Lower leg skin (tissue), 4 donors: Measurements from ENCODE around the gene EFCAB8. TPM values are rescaled to one million over a fixed set of nuclear protein-coding genes. Genes with fewer than 3 reads are reported as not detected.

ENCODE experiments used
- DNase-seq, 2 donors: peaks; one replicate each; pipeline ENCODE4 v3.0.0-alpha.2; 2019; ENCODE audit warnings: low spot score in 2 of 2
- H3K4me3 ChIP-seq: fragments of 200-600 bp; sonication (generic); 2 replicates; pipeline ENCODE4 v1.5.1; 2017; ENCODE audit warnings: mild to moderate bottlenecking, low read depth; ENCODE audit not compliant: poor library complexity, severe bottlenecking
- POLR2A ChIP-seq, 2 donors: fragments of 450-650 bp; IDR thresholded peaks; one replicate each; pipeline ENCODE4 v1.6.1; 2016 to 2017; ENCODE audit warnings: antibody characterized with exemption in 2 of 2, mild to moderate bottlenecking in 1 of 2, moderate library complexity in 1 of 2
- WGBS, 2 donors: methylation state at CpG; one replicate each; pipeline ENCODE4 v1.1.5; 2018; 5-methylcytosine and 5-hydroxymethylcytosine counted together
- intact Hi-C: fragments of 100-400 bp; cut with DNase I; formaldehyde crosslinking; loops from one replicate; pipeline ENCODE4 v1.15.0; 2023; ENCODE audit warnings: low total_unique reads
- total RNA-seq, 4 donors: library from RNA; depleted of rRNA; stranded (reverse); fragments of >200 nt; gene quantifications; one replicate each; pipeline ENCODE4 v1.1.0, GENCODE V29; 2016
- TF ChIP-seq, protein P1 (sequence below), 3 donors: fragments of 450-650 bp; IDR thresholded peaks; one replicate each; pipeline ENCODE4 v1.5.1; 2016; ENCODE audit warnings: antibody characterized with exemption in 3 of 3, mild to moderate bottlenecking in 3 of 3, moderate library complexity in 2 of 3

EFCAB8 gene
- total RNA-seq, 4 donors from 2014 or later = not detected

GRCh38 chr20:32906200-32906599 lies 47.5 kb downstream of the EFCAB8 start:
- no peak for TF ChIP-seq POLR2A (IDR thresholded peaks at IDR 0.05)
- TF ChIP-seq, protein P1, sequence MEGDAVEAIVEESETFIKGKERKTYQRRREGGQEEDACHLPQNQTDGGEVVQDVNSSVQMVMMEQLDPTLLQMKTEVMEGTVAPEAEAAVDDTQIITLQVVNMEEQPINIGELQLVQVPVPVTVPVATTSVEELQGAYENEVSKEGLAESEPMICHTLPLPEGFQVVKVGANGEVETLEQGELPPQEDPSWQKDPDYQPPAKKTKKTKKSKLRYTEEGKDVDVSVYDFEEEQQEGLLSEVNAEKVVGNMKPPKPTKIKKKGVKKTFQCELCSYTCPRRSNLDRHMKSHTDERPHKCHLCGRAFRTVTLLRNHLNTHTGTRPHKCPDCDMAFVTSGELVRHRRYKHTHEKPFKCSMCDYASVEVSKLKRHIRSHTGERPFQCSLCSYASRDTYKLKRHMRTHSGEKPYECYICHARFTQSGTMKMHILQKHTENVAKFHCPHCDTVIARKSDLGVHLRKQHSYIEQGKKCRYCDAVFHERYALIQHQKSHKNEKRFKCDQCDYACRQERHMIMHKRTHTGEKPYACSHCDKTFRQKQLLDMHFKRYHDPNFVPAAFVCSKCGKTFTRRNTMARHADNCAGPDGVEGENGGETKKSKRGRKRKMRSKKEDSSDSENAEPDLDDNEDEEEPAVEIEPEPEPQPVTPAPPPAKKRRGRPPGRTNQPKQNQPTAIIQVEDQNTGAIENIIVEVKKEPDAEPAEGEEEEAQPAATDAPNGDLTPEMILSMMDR (IDR thresholded peaks at IDR 0.05) = no peak
- H3K4me3 ChIP-seq = no peak overlapping the region
- 19 to 37% methylated on average over 4 of the region's 4 CpGs for WGBS, 2 donors
- DNase-seq = no peak
- intact Hi-C loops = loop anchor here (5.0 kb wide), 1 partner anchor 391 kb away; no protein-coding TSS in a partner anchor

- intact Hi-C loops = loop anchor here (5.0 kb wide), 1 partner anchor 390 kb away; no protein-coding TSS in a partner anchor
- DNase-seq = no peak
- 82 to 84% methylated on average over 12 to 13 of the region's 13 CpGs for WGBS, 2 donors
- TF ChIP-seq POLR2A (IDR thresholded peaks at IDR 0.05) = no peak
- TF ChIP-seq, protein P1 (IDR thresholded peaks at IDR 0.05) = no peak
- no peak overlapping the region for H3K4me3 ChIP-seq
Observed at GRCh38 chr20:32906871-32907495, 48.3 kb downstream of the EFCAB8 start.

DNA sequence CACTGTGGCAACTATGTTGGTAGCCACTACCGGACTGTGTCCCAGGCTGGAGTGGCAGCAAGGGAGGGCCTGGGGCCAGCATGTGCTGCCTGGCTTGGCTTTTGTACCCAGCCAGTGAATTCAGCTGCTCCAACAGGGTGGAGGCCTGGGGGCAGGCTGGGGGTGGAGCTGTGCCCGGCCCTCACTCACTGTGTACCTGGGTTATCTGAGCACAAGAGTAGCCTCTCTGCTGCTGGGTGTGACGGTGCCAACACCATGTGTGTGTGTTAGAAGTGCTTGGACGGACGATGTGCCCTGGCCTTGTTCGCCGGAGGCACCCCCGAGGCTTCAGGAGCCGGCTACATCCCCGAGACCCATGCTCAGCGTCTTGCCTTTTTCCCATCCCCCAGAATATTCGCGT lies 49.2 kb downstream of the EFCAB8 start:
- intact Hi-C loops = loop anchor here (5.0 kb wide), 1 partner anchor 389 kb away; no protein-coding TSS in a partner anchor
- H3K4me3 ChIP-seq = no peak overlapping the region
- no peak for DNase-seq
- 83 to 86% methylated on average over 11 to 12 of the region's 13 CpGs for WGBS, 2 donors
- TF ChIP-seq POLR2A (IDR thresholded peaks at IDR 0.05) = no peak
- TF ChIP-seq, protein P1 (IDR thresholded peaks at IDR 0.05) = no peak

GRCh38 chr20:32908334-32909292 lies 49.9 kb downstream of the EFCAB8 start:
- intact Hi-C loops = loop anchor here (5.0 kb wide), 1 partner anchor 389 kb away; no protein-coding TSS in a partner anchor
- DNase-seq = no peak
- H3K4me3 ChIP-seq = no peak overlapping the region
- TF ChIP-seq, protein P1 (IDR thresholded peaks at IDR 0.05) = no peak
- TF ChIP-seq POLR2A (IDR thresholded peaks at IDR 0.05) = no peak
- 71 to 81% methylated on average over 19 of the region's 19 CpGs for WGBS, 2 donors

- no peak for TF ChIP-seq POLR2A (IDR thresholded peaks at IDR 0.05)
- TF ChIP-seq, protein P1 (IDR thresholded peaks at IDR 0.05) = no peak
- 88 to 92% methylated on average over 9 of the region's 9 CpGs for WGBS, 2 donors
- intact Hi-C loops = loop anchor here (5.0 kb wide), 1 partner anchor 388 kb away; no protein-coding TSS in a partner anchor
Observed at GRCh38 chr20:32909451-32909850, 50.7 kb downstream of the EFCAB8 start.

More at GRCh38 chr20:32909451-32909850, 50.7 kb downstream of the EFCAB8 start:
- no peak overlapping the region for H3K4me3 ChIP-seq
- no peak for DNase-seq
